ENCODE measurements around the gene CEACAM19.

- TF ChIP-seq POLR2A (IDR thresholded peaks at IDR 0.05; ENCODE audit: extremely low read depth, insufficient read length) (no peak), CTCF (IDR thresholded peaks at IDR 0.05; ENCODE audit: low read depth, low read length) (no peak), MAX (IDR thresholded peaks at IDR 0.05; ENCODE audit: low read depth, low read length) (no peak)
These were observed 47.4 kb downstream of the CEACAM19 start for GRCh38 chr19:44718441-44719261.
